Colon (tissue), 2 donors: ENCODE results near the gene TGFBR2.
A peak's percentile ranks its signal among the peaks of the same experiment; 100 is the strongest.

Experiments used
- FAIRE-seq: peaks from 2 replicates; lab custom pipeline; 2012; peaks lifted over from hg19 to GRCh38; lab: Jason Lieb, UNC
- donor health status: control.
- donor health status: control.

Gene TGFBR2

DNA sequence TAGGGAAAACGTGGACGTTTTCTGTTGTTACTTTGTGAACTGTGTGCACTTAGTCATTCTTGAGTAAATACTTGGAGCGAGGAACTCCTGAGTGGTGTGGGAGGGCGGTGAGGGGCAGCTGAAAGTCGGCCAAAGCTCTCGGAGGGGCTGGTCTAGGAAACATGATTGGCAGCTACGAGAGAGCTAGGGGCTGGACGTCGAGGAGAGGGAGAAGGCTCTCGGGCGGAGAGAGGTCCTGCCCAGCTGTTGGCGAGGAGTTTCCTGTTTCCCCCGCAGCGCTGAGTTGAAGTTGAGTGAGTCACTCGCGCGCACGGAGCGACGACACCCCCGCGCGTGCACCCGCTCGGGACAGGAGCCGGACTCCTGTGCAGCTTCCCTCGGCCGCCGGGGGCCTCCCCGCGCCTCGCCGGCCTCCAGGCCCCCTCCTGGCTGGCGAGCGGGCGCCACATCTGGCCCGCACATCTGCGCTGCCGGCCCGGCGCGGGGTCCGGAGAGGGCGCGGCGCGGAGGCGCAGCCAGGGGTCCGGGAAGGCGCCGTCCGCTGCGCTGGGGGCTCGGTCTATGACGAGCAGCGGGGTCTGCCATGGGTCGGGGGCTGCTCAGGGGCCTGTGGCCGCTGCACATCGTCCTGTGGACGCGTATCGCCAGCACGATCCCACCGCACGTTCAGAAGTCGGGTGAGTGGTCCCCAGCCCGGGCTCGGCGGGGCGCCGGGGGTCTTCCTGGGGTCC is at the start of gene TGFBR2:
Gene TGFBR2, plus strand, starts transcription at position 301 of the 731 bp plus-strand sequence. Its CDS starts 283 bp downstream, at position 584.
- FAIRE-seq: no peak

DNA sequence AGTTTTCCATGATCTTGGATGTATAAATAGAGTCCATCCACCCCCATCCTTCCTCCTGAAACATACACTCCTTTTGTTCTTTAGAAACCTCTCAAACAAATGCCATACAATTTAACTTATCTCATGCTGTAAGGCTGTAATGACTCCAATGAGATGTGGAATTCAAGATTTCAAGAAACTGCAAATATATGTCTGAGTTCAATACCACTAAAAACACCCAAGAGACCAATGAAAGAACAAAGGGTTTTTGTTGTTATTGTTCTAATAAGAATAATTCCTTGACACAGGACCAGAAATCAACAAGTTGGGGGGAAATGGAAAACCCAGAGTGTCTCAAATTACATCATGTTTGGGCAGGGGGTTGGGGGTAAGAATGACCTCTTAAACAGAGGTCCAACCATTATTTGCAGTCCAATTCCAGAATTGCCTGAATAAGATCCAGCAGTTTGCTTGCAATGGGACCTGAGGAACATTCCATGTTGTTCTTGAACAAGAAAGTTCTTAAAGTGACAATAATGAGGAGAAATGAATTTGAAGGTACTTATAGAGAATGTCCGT is 48.6 kb upstream of the TGFBR2 start:
- no peak for FAIRE-seq

DNA sequence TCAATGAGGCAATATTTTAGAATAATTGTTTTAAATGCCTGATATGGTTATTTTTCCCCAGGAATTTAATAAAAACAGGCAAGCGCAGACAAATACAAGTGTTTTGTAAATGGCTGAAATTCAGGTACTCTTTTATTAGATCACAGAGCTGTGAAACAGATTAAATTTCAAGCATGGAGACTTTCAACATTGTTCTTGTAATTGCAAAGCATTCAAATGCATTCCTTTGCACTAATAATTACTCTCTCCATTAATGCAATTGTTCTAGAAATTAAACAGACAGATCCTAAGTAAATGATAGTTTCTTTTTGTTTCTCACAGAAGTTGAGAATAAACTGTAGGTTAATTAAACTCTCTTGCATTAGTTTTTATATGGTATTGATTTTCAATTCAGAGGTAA is 42.4 kb upstream of the TGFBR2 start:
- no peak for FAIRE-seq

DNA sequence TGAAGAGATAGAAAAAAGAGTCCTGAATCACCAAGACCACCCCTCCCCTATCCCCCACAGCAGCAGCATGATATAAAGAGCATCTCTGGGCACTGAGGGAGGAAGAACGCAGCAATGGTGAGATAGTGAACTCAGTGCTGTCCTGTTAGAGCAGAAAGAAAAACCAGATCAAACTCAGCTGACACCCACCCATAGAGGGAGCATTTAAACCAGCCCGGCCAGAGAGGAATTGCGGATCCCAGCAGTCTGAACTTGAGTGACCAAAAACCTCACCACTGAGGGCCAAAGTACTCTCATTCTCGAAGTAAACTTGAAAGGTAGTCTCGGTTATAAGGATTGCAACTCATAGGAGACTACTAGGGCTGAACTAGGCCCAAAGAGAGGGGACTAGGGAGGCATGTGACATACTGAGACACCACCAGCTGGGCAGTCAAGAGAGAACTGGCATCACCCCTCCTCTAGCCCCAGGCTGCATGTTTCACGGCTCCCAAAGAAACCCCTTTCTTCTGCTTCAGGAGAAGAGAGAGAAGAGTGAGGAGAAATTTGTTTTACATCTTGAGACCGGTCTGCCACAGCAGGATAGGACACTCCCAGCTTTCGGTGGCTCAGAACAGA is 39.2 kb upstream of the TGFBR2 start:
- no peak for FAIRE-seq

DNA sequence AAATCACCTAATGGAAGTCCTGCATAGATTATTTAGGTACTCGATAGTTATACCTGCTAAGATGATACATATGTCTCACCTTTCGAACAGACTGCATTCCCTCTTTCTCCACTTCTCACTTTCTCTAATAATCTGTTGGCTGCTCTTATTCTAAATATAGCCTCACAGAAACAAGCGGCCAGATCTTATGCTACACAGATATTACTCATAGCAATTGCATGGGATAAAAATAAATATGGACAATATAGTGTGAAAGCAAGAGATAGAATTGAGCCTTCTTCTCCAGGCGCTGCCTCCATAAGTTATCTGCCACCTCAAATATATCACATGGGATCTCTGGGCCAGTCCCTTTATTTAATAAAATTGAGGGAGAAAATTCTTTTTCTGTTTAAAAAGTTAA is 29.5 kb upstream of the TGFBR2 start:
- FAIRE-seq: no peak

DNA sequence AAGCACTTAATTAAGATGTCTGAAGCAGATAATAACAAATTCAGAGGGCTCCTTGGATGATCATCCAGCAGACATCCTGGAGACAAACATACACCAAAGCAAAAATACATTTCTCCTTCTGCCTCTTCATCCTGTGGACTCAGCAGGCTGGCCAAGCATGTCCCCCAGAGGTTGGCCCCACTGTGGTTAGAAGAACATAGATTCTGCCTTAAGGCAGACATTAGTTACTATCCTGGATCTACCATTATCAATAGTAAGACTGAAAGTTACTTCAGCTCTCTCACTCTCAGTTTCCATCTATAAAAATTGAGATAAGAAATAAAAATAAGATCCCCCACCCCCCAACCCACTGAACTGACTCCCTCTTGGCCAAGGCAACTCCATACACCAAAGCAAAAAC is 28.6 kb upstream of the TGFBR2 start:
- no peak for FAIRE-seq

DNA sequence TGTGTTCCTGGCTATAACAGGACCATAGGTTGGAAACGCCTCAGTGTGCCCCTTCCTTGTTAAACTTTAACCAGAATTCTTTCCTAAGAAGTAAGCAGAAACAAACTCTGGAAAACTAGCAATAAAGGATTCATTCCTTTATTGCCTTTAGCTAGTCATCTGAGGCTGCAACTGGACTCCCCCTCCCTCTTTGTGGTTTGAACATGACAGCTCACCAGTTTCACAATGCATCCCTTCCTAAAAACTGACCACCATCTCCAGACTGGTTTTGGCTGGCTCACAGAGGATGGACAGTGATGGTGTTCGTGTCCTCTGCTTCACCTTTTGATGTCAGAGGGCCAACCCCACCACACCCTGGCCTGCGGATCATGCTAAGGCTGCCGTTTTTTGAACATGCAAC is 27.9 kb upstream of the TGFBR2 start:
- no peak for FAIRE-seq

DNA sequence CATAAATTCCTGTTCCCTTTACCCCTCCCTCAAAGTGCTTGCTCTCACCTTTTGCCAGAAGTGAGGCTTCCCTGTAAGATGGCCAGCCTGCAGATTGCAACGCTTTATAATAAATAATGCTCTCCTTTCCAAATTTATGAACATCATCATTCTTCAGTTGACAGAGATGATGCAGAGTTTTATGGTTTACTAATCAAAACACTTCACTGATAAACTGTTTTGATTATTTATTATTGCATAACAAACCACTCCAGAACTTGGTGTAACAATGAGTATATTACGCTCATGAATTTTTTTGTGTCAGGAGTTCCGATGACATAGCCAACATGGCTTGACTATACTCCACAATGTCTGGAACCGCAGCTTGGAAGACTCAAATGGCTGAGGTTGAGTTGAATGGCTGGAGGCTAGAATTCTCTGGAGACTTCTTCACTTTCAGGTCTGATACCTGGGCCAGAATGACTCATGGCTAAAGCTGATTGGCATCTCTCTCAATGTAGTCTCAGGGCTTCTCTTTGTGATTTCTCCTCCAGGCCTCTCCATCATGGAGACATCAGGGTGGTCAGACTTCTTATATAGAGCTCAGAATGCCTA is 27.3 kb upstream of the TGFBR2 start:
- FAIRE-seq: no peak

DNA sequence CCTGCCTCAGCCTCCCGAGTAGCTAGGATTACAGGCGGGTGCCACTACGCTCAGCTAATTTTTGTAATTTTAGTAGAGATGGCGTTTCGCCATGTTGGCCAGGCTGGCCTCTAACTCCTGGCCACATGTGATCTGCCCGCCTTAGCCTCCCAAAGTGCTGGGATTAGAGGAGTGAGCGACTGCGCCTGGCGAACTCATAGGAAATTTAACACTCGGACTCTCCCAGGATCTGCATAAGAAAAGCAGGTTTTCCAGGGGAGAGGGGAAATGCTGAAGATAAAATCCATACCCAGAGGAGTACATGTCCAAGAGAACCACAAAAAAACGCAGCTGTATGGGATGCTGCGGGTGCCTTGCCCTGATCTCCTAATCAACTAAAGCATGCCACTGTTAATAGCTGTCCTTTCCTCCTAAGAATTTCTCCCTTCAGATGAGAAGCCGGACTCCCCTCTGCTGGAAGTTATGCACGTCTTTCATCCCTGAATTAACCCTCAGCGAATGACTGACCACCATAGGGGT is 25.3 kb upstream of the TGFBR2 start:
- FAIRE-seq: no peak

DNA sequence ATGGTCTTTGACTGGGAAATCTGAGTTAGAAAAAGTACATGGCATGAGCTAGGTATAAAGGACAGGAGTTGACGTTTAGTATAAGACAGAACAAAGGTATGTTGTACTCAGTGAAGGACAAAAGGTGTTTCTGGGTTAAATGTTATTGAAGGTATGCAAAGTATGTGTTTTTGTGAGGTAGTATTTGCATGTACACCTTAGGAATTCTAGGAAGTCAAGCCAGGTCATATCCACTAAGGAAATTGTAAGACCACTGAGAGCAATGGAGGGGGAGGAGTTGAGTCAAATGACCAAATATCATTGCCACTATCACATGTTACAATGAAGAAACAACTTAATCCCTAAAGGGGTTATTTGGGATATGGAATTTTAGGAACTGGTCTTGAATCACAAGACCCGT is 24.4 kb upstream of the TGFBR2 start:
- no peak for FAIRE-seq

DNA sequence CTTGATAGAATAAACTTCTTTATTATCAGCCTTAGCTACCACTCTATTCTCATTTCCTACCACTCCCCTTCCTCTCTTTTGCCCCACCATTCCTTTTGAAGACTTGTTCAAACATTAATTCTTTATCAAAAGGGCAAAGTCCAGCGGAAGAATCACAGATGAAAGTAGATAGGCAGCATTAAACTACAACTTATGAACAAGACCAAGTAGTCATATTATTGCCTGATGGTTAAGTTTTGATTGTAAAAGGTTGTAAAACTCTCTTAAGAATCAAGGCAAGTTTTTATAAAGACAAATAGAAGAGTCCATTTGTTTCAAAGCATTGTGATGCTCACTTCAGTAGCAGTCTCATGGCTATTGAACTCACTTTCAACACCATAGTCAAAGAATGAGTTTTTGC is 22.4 kb upstream of the TGFBR2 start:
- peak; percentile 76 for FAIRE-seq

DNA sequence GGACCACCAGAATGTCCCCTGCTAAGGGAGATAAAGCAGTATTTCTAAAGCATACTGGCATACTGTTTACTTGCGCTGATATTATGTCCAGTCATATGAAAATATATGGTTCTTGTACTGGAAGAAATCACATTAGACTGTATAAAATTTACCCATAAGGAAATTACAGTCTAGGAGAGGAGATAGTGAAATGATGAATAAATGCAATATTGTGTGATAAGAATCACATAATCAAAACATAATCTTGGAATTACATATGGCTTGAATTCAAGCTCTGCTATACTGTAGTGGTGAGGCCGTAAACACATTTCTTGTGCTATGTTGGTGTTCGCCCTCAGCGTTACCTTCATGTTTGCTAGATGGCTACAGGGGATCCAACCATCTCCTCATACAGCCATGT is 20.7 kb upstream of the TGFBR2 start:
- no peak for FAIRE-seq

DNA sequence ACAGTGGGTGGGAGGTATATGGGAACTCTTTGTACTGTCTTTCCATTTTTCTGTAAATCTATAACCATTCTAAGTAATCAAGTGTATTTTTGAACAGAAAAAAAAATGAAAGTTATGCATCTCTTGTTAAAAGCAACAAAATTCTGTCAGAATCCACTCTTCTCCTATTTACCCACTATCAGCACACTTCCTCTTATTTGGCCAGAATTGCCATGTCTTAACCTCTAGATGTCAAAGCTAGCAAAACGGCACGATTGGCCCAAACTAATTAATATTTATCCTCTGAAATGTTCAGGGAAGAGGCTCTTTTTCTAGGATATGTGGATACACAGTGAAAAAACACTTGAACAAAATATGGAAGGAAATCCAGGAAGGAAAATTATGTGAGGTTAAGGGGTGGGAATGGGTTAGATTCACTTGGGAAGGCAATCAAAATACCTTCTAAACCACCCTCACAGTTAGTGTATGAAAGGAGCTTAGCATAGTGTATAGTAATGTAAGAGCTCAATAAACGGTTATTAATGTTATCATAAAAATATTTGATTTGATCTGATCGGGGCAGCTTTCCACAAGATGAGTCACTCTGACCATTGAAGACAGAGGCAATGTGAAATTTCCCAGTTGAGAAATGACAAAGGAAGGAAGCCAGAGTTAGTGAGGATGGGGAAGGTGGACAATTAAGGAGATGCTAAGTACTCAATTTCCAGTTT is 20.1 kb upstream of the TGFBR2 start:
- no peak for FAIRE-seq

DNA sequence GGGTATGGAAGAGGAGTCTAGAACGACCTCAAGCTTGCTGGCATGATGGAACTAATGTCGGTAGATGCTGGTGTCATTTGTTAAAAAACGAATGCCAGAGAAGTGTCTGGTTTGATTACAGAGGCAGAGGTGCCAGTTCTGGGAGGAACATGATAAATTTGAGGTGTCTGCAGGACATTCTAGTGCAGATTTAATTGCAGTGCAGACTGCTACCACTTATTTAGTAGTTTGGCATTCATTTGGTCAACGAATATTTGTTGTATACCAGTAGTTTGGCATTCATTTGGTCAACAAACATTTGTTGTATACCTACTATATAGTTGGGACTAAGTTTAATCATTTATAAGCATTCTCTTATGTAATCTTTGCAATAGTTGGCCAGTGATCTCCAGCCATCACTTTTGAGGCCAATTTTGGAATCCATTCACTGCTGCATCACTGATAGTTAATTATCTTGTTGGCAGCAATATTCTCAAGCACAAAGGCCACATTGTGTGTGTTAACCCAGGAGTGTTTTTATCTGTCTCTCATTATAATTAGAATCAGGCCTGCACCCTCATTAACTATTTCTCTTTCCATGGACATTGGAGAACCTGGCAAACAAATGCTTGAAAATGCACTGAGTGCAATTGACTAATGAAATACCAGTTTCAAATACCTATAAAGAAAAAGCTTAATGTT is 19.5 kb upstream of the TGFBR2 start:
- no peak for FAIRE-seq

DNA sequence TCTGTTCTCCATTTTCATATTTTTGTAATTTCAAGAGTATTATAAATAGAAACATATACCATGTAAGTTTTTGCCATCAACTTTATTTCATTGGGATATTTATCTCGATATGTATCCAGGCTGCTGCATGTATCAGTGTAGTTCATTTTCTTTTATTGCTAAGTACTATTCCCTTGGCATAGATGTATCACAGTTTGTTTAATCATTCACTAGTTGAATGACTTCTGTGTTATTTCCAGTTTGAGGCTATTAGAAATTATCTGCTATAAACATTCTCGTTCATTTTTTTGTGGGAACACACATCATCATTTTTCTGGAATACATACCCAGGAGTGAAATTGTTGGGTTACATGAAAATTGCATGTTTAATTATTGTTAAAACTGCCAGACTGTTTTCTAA is 18.5 kb upstream of the TGFBR2 start:
- FAIRE-seq: peak; percentile 28

DNA sequence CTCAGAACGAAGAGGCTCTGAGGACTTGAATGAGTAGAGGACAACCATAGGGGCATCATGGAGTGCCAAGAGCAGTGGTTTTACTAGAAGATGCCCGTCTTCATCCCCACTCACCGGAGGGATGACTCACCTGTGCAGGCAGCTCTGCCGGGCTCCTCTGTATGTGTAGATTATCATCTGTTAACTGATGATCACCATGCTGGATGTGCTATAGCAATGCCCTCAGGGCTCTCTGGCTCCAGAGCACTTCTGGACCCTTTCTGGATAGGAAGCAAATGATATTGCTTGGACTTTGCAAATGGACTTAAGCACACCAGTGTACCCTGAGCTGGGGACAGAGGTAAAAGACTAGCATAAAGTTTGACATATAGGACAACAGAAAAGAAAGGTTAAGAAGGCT is 10.2 kb upstream of the TGFBR2 start:
- FAIRE-seq: no peak

DNA sequence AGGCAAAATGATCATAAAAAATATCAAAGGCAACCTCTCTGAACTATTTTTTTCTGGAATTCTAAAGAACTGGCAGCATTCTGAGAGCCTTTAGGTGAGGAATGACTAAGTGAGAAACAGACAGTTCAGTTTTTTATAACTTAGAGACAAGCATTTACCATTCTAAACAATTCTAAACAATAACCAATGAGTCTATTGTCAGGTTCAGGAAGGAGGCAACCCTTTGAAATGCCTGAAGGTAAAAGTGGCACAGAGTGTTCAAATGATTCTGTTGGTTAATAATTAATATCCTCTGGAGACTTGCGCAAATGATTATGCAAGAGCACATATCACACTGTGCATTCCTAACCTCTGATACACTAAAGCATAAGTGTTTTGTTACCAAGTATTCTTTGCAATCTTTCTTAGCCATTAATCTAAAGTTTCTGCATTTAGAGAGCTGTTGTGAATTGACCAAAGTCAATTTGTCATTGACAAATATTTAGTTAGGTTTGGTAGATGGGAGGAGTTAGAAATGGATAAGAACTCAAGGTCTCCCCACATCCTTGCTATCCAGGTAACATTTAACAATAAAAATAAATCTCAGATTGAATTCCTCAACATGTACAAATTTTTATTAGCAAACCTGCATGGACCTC is 9.2 kb upstream of the TGFBR2 start:
- peak; percentile 91 for FAIRE-seq

DNA sequence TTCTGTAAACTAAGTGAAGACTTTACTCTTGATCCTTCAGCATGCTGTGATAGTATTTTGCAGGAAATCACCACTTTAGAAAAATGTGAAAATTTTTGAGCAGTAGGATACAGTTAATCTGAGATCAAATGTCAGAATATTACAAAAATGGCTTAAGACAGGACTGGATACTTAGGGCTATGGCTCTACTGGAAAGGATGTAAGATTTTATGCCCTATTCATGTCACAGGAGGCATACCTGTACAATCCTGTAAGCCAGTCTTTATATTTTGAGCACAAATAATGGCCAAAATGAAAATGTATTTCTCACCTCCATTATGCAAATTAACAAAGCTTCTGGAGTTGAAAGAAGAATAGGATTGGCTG is 8.6 kb upstream of the TGFBR2 start:
- no peak for FAIRE-seq

DNA sequence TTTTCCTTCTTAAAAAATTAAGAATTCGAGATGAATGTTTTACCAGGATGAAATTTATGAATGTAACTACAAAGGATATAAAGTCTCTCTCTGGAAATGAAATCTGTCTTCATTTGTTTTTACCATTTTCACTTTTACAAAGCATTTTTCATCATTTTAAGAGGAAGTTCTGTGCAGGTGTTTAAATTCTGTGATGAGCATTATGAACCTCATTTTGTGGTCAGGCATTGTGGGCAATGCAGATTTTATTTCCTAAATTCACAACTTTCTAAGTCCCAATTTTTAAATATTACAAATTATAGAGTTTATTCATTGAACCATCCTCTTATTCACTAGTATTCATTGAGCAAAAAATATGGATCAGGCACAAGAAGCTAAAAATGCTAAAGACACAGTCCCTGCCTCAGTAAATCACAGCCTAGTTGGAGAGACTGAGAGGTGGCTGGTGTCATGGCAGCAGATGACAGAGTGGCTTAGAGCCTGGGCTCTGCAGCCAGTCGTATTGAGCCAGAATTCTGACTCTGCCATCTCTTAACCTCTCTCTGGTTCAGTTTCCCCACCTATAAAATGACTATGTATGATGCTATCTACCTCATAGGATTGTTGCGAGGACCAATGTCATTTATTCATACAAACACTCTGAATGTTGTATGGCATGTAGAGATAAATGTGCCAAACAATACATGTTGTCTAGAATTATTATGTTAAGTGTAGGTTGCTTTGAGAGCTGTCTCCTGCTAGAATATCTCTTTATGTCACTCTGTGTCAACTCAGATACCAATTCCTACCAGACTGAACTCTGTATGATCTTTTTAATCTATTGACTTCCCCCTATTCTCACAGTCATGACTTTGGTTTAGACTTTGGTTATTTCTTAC is 7.5 kb upstream of the TGFBR2 start:
- peak; percentile 76 for FAIRE-seq

DNA sequence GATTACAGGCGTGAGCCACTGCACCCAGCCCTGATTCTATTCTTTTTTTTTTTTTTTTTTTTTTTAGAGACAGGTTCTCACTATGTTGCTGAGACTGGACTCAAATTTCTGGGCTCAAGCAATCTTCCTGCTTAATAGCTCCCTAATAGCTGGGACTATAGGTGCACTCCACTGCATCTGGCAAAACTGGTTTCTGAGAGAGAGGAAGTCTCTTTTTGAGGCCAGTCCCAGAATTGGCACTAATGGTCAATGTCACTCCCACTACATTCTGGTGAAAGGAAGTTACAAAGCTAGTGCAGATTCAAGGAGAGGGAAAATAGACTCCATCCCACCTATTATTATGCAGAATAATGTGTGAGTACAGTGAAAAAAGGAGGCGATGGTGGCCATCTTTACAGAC is 5.8 kb upstream of the TGFBR2 start:
- no peak for FAIRE-seq

DNA sequence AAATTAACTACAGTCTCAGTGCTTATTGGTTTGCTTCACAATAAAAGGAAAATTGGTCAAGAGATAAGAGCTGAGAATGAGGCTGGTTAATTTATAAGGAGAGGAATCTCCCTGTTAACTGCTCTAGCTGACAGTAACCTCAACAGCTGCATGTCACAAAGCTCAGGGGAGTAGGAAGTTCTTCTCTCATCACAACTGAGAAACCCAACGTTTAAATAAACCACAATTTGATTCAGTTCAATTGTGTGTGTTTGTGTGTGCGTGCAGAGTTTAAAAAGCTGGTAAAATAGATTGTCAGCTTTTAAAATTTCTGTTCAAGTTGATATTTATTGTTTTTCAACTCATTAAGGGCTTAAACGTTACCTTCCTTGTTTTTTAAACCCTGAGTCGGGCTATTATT is 3.5 kb upstream of the TGFBR2 start:
- no peak for FAIRE-seq
